Esophagus muscularis mucosa (tissue), 4 donors: ENCODE data around the gene DRG1. TPM values are rescaled to one million over a fixed set of nuclear protein-coding genes. Genes with fewer than 3 reads are reported as not detected.
"Not testable (repeated sequence)": the region's sequence is repeated elsewhere in the genome, so short reads cannot be mapped to it uniquely, and the experiment has no call there.

ENCODE experiments used
- DNase-seq: peaks from one replicate; pipeline ENCODE4 v3.0.0-alpha.2; 2017; ENCODE audit errors: extremely low spot score
- H3K27ac ChIP-seq, 4 donors: fragments of 200-600 bp; sonication (generic); replicated peaks in 1 of 4; 1 replicate in 3 of 4; 2 replicates in 1 of 4; pipeline ENCODE4 v1.5.1; 2016 to 2019; ENCODE audit warnings: mild to moderate bottlenecking in 1 of 4
- H3K27me3 ChIP-seq, 4 donors: fragments of 200-600 bp; sonication (generic); one replicate each; pipeline versions ENCODE4 v1.5.1 to v1.6.0; 2016 to 2019
- H3K36me3 ChIP-seq, 4 donors: fragments of 200-600 bp; sonication (generic); one replicate each; pipeline ENCODE4 v1.5.1; 2016 to 2019
- H3K4me1 ChIP-seq, 4 donors: fragments of 200-600 bp; sonication (generic); one replicate each; pipeline ENCODE4 v1.5.1; 2016 to 2019
- H3K4me3 ChIP-seq, 4 donors: fragments of 200-600 bp; sonication (generic); 1 replicate in 2 of 4; 2 replicates in 2 of 4; pipeline ENCODE4 v1.5.1; 2016 to 2019; ENCODE audit warnings: mild to moderate bottlenecking in 4 of 4, moderate library complexity in 1 of 4
- H3K9me3 ChIP-seq, 4 donors: fragments of 200-600 bp; sonication (generic); 1 replicate in 3 of 4; 2 replicates in 1 of 4; pipeline ENCODE4 v1.5.1; 2016 to 2019
- EP300 ChIP-seq: sonication (generic); formaldehyde crosslinking; IDR thresholded peaks from one replicate; pipeline ENCODE4 v1.6.1; 2017; ENCODE audit warnings: antibody characterized with exemption
- POLR2A ChIP-seq: fragments of 450-650 bp; IDR thresholded peaks from one replicate; pipeline ENCODE4 v1.6.1; 2017; ENCODE audit warnings: antibody characterized with exemption, moderate library complexity, mild to moderate bottlenecking, low read depth
- POLR2AphosphoS5 ChIP-seq, 2 donors: sonication (generic); formaldehyde crosslinking; IDR thresholded peaks; one replicate each; pipeline ENCODE4 v1.6.1; 2017; ENCODE audit warnings: antibody characterized with exemption in 2 of 2
- WGBS: methylation state at CpG from one replicate; pipeline ENCODE4 v1.1.5; 2018; 5-methylcytosine and 5-hydroxymethylcytosine counted together
- intact Hi-C: fragments of 100-400 bp; cut with DNase I; formaldehyde crosslinking; loops from one replicate; pipeline ENCODE4 v1.15.1; 2023
- total RNA-seq, 4 donors: library from RNA; depleted of rRNA; stranded (reverse); fragments of >200 nt; gene quantifications; one replicate each; pipeline versions ENCODE4 v1.1.0 to v1.2.1, GENCODE V29; 2016
- TF ChIP-seq, protein P1 (sequence below), 3 experiments: fragments of 200-600 bp in 2 of 3; fragments of 450-650 bp in 1 of 3; sonication (generic) in 2 of 3; IDR thresholded peaks; one replicate each; pipeline ENCODE4 v1.5.1; 2017 to 2019; ENCODE audit warnings: antibody characterized with exemption in 3 of 3, mild to moderate bottlenecking in 2 of 3, moderate library complexity in 1 of 3

DRG1 gene
- total RNA-seq, 4 donors from 2014 or later = 38.3 to 61.0 (median 53.0) TPM

DNA sequence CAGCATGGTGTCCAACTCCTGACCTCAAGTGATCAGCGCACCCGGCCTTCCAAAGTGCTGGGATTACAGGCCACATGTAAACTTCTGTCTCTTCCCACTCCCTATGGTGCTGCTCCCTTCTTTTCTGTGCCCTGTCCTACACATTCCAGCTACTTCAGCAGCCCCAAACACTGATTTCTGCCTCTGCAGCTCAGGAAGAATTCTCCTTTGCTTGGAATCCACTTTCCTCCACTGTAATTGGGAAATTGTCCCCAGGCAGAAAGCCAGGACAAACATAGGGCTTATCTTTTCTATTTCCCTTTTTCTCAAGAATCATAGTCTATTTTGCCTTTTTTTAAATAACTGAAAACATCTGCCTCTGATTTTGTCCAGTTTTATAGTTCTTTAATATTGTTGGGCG is 21.3 kb upstream of the DRG1 start:
- H3K4me3 ChIP-seq = no peak overlapping the region
- H3K27ac ChIP-seq = no peak overlapping the region
- no peaks in the 10 kb centered on the region for H3K27me3 ChIP-seq
- TF ChIP-seq POLR2AphosphoS5 (IDR thresholded peaks at IDR 0.05) = no peak
- TF ChIP-seq, protein P1, sequence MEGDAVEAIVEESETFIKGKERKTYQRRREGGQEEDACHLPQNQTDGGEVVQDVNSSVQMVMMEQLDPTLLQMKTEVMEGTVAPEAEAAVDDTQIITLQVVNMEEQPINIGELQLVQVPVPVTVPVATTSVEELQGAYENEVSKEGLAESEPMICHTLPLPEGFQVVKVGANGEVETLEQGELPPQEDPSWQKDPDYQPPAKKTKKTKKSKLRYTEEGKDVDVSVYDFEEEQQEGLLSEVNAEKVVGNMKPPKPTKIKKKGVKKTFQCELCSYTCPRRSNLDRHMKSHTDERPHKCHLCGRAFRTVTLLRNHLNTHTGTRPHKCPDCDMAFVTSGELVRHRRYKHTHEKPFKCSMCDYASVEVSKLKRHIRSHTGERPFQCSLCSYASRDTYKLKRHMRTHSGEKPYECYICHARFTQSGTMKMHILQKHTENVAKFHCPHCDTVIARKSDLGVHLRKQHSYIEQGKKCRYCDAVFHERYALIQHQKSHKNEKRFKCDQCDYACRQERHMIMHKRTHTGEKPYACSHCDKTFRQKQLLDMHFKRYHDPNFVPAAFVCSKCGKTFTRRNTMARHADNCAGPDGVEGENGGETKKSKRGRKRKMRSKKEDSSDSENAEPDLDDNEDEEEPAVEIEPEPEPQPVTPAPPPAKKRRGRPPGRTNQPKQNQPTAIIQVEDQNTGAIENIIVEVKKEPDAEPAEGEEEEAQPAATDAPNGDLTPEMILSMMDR (IDR thresholded peaks at IDR 0.05) = no peak
- no peak for DNase-seq
- no peaks in the 10 kb centered on the region for H3K4me1 ChIP-seq
- no peaks in the 10 kb centered on the region for H3K36me3 ChIP-seq
- intact Hi-C loops = no loop called here
- H3K9me3 ChIP-seq = no peaks in the 10 kb centered on the region
- 82% methylated on average over 3 of the region's 3 CpGs for WGBS

DNA sequence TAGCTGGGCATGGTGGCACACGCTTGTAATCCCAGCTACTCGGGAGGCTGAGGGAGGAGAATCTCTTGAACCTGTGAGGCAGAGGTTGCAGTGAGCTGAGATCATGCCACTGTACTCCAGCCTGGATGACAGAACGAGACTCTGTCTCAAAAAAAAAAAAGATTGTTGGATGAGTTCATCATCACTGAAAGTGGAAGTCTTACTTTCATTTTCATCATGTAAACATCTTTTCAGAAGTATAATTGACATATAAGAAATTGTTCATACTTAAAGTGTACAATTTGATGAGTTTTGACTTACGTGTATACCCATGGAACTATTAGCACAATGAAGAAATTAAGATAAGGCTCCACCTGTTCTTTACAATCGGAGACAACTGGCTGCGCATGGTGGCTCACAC is 20.8 kb upstream of the DRG1 start:
- H3K4me1 ChIP-seq, H3K4me3 ChIP-seq, DNase-seq, intact Hi-C loops, H3K27me3 ChIP-seq, H3K36me3 ChIP-seq, H3K27ac ChIP-seq, H3K9me3 ChIP-seq: not testable (repeated sequence)
- WGBS = 83% methylated on average over 6 of the region's 6 CpGs

GRCh38 chr22:31393893-31394292 is 5.5 kb upstream of the DRG1 start:
- no peak overlapping the region for H3K4me3 ChIP-seq
- DNase-seq = no peak
- intact Hi-C loops = no loop called here
- TF ChIP-seq, protein P1 (IDR thresholded peaks at IDR 0.05) = no peak
- no peak for TF ChIP-seq POLR2AphosphoS5 (IDR thresholded peaks at IDR 0.05)
- no peak for TF ChIP-seq POLR2A
- no peak for TF ChIP-seq EP300
- peaks cover 3 to 8% (median 5%) of the 10 kb centered on the region in 4 donors for H3K4me1 ChIP-seq
- no peak overlapping the region for H3K27ac ChIP-seq
- no peaks in the 10 kb centered on the region for H3K27me3 ChIP-seq
- H3K9me3 ChIP-seq = no peaks in the 10 kb centered on the region
- WGBS = 100% methylated on average over 1 of the region's 2 CpGs
- no peaks in the 10 kb centered on the region for H3K36me3 ChIP-seq

DNA sequence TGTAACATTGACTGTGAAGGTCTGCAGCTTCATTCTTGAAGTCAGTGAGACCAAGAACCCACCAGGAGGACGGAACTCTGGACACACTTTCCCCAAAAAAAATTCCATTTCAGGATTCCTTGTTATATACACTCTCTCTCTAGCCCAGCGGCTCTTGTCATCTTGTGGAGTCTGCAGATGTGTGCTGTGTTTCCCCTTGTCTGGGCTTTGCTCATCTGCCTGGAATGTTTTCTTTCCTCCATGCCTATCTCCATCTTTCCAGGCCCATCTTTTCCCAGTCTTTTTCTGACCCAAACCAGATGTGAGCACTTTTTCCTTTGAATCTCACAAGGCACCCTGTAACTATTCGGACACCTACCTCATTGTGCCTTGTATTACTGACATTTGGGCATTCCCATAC is 5.1 kb upstream of the DRG1 start:
- H3K27me3 ChIP-seq = no peaks in the 10 kb centered on the region
- TF ChIP-seq POLR2A (no peak), POLR2AphosphoS5 (IDR thresholded peaks at IDR 0.05) (no peak), EP300 (no peak)
- TF ChIP-seq, protein P1 (IDR thresholded peaks at IDR 0.05) = no peak
- intact Hi-C loops = no loop called here
- no peak for DNase-seq
- 91% methylated on average over 3 of the region's 3 CpGs for WGBS
- peaks cover 5 to 10% (median 7%) of the 10 kb centered on the region in 4 donors for H3K4me1 ChIP-seq
- no peaks in the 10 kb centered on the region for H3K36me3 ChIP-seq
- no peak overlapping the region for H3K27ac ChIP-seq
- H3K4me3 ChIP-seq = no peak overlapping the region
- no peaks in the 10 kb centered on the region for H3K9me3 ChIP-seq

DNA sequence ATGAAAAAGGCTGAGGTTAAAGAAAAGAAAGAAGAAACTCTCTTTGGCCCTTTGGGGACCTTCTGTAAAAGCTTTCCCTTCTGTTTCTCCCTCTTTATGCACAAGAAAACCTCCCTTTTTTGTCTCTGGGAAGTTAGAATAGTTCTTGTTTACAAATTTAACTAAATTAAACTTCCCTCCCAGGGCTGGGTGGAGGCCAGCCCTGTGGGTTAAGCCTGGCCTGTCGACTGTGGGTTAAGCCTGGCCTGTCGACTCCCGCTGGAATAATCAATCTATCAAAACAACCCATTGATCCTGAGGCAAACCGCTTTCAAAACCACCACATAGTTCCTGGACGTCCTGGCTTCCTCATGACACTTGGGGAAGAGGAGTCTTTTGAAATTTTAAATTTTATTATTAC is 1.2 kb upstream of the DRG1 start:
- DNase-seq = no peak
- intact Hi-C loops = loop anchor here (2.0 kb wide), 1 partner anchor 51 kb away; the partner anchor contains the start of gene PATZ1
- H3K27ac ChIP-seq = peak overlapping the region in 2 of 4 donors; percentile 84 to 86

More for the DNA sequence above, 1.2 kb upstream of the DRG1 start:
- TF ChIP-seq POLR2AphosphoS5 (IDR thresholded peaks at IDR 0.05) (no peak), EP300 (no peak), POLR2A (no peak)
- TF ChIP-seq, protein P1 (IDR thresholded peaks at IDR 0.05) = no peak
- no peaks in the 10 kb centered on the region for H3K27me3 ChIP-seq
- H3K4me3 ChIP-seq = no peak overlapping the region
- H3K36me3 ChIP-seq = peaks cover 7 to 22% (median 16%) of the 10 kb centered on the region in 4 donors
- WGBS = 57% methylated on average over 5 of the region's 5 CpGs
- H3K9me3 ChIP-seq = no peaks in the 10 kb centered on the region
- H3K4me1 ChIP-seq = peaks cover 12 to 30% (median 21%) of the 10 kb centered on the region in 4 donors
